Hepatocyte (in vitro differentiated cells): Measurements from ENCODE around the gene SMC2. TPM values are rescaled to one million over a fixed set of nuclear protein-coding genes. Genes with fewer than 3 reads are reported as not detected.
A peak's percentile ranks its signal among the peaks of the same experiment; 100 is the strongest.

ENCODE experiments used
- DNase-seq: peaks from one replicate; pipeline ENCODE4 v3.0.0-alpha.2; 2016; ENCODE audit warnings: low spot score
- H2AFZ ChIP-seq: fragments of 200-600 bp; sonication (generic); 2 replicates; pipeline ENCODE4 v1.6.0; 2016; ENCODE audit warnings: antibody characterized with exemption, mild to moderate bottlenecking
- H3K27ac ChIP-seq: fragments of 200-600 bp; sonication (generic); 2 replicates; pipeline ENCODE4 v1.5.1; 2016; ENCODE audit warnings: mild to moderate bottlenecking
- H3K27me3 ChIP-seq: fragments of 200-600 bp; sonication (generic); 2 replicates; pipeline ENCODE4 v1.6.1; 2016
- H3K36me3 ChIP-seq: fragments of 200-600 bp; sonication (generic); replicated peaks from 2 replicates; pipeline ENCODE4 v1.5.1; 2016; ENCODE audit warnings: low read depth; ENCODE audit not compliant: insufficient read depth
- H3K4me1 ChIP-seq: fragments of 200-600 bp; sonication (generic); 2 replicates; pipeline ENCODE4 v1.5.1; 2016; ENCODE audit warnings: mild to moderate bottlenecking, moderate library complexity; ENCODE audit not compliant: insufficient read depth
- H3K4me2 ChIP-seq: fragments of 200-600 bp; sonication (generic); 2 replicates; pipeline ENCODE4 v1.6.0; 2016
- H3K4me3 ChIP-seq: fragments of 200-600 bp; sonication (generic); 2 replicates; pipeline ENCODE4 v1.5.1; 2016; ENCODE audit warnings: mild to moderate bottlenecking
- H3K79me2 ChIP-seq: fragments of 200-600 bp; sonication (generic); 2 replicates; pipeline ENCODE4 v1.6.0; 2017; ENCODE audit warnings: mild to moderate bottlenecking
- H3K9me2 ChIP-seq: fragments of 200-600 bp; sonication (generic); replicated peaks from 2 replicates; pipeline ENCODE4 v1.6.0; 2017; ENCODE audit warnings: mild to moderate bottlenecking; ENCODE audit not compliant: insufficient read depth
- H3K9me3 ChIP-seq: fragments of 200-600 bp; sonication (generic); 2 replicates; pipeline ENCODE4 v1.5.1; 2016; ENCODE audit warnings: low read depth, mild to moderate bottlenecking
- H4K20me1 ChIP-seq: fragments of 200-600 bp; sonication (generic); 2 replicates; pipeline ENCODE4 v1.6.0; 2016; ENCODE audit warnings: mild to moderate bottlenecking; ENCODE audit not compliant: insufficient read depth, poor library complexity, severe bottlenecking
- EZH2 ChIP-seq: fragments of 200-600 bp; sonication (generic); IDR thresholded peaks from 2 replicates; pipeline ENCODE4 v1.6.1; 2016; ENCODE audit warnings: antibody characterized with exemption, mild to moderate bottlenecking, borderline replicate concordance
- EZH2phosphoT487 ChIP-seq: fragments of 200-600 bp; sonication (generic); IDR thresholded peaks from one replicate; pipeline ENCODE4 v1.6.1; 2018; ENCODE audit warnings: antibody characterized with exemption, mild to moderate bottlenecking, low read depth, moderate library complexity; ENCODE audit not compliant: unreplicated experiment, severe bottlenecking
- WGBS: methylation state at CpG from one replicate; pipeline ENCODE4 v1.1.6; 2016; ENCODE audit warnings: low lambda C conversion rate; ENCODE audit errors: missing lambda C conversion rate; 5-methylcytosine and 5-hydroxymethylcytosine counted together
- polyA plus RNA-seq: library from polyadenylated mRNA; unstranded; fragments of >200 nt; fragmentation: Nextera tagmentation; extraction: Ambion mirVana; gene quantifications from 2 replicates; pipeline ENCODE4 v1.2.1, GENCODE V29; 2016
- total RNA-seq: library from RNA; depleted of rRNA; stranded (reverse); fragments of >200 nt; gene quantifications from 2 replicates; pipeline ENCODE4 v1.2.3, GENCODE V29; 2014
- TF ChIP-seq, protein P1 (sequence below): fragments of 200-600 bp; sonication (generic); IDR thresholded peaks from 2 replicates; pipeline ENCODE4 v1.5.1; 2016; ENCODE audit warnings: antibody characterized with exemption, mild to moderate bottlenecking; ENCODE audit not compliant: poor library complexity

Gene SMC2
- total and polyA plus RNA-seq, 2 experiments from 2014 or later = 11.5 to 11.8 TPM

DNA sequence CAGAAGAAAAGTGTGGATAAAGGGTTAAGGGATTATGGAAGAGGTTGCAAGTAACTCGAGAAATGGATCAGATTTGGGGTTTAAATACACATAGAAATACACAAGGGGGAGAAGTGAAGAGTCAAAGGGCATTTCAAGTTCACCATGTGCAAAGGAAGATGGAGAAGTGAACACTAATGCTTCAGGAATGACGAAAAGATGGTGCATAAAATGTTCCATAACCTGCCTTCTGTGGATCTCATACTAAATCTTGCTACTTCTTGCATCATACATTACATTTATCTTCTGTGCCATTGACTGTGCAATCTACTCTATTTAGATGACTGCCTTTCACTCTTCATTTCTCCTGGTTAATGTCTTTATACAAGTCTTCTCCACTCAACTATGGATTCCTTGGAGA, 5.7 kb upstream of the SMC2 start:
- Histone ChIP-seq H3K36me3 (no peaks in the 10 kb centered on the region), H3K4me3 (no peak overlapping the region), H2AFZ (no peak overlapping the region), H3K9me2 (no peaks in the 10 kb centered on the region), H3K27me3 (no peaks in the 10 kb centered on the region), H3K4me2 (no peak overlapping the region), H3K79me2 (peaks cover 7% of the 10 kb centered on the region), H3K4me1 (peaks cover 9% of the 10 kb centered on the region), H3K27ac (no peak overlapping the region), H4K20me1 (no peaks in the 10 kb centered on the region), H3K9me3 (no peaks in the 10 kb centered on the region)
- no peak for DNase-seq
- 78% methylated on average over 2 of the region's 2 CpGs for WGBS
- TF ChIP-seq EZH2 (no peak), EZH2phosphoT487 (no peak)
- TF ChIP-seq, protein P1, sequence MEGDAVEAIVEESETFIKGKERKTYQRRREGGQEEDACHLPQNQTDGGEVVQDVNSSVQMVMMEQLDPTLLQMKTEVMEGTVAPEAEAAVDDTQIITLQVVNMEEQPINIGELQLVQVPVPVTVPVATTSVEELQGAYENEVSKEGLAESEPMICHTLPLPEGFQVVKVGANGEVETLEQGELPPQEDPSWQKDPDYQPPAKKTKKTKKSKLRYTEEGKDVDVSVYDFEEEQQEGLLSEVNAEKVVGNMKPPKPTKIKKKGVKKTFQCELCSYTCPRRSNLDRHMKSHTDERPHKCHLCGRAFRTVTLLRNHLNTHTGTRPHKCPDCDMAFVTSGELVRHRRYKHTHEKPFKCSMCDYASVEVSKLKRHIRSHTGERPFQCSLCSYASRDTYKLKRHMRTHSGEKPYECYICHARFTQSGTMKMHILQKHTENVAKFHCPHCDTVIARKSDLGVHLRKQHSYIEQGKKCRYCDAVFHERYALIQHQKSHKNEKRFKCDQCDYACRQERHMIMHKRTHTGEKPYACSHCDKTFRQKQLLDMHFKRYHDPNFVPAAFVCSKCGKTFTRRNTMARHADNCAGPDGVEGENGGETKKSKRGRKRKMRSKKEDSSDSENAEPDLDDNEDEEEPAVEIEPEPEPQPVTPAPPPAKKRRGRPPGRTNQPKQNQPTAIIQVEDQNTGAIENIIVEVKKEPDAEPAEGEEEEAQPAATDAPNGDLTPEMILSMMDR = no peak

- Histone ChIP-seq H3K4me3 (no peak overlapping the region), H3K27me3 (no peaks in the 10 kb centered on the region), H2AFZ (no peak overlapping the region), H3K4me2 (no peak overlapping the region), H4K20me1 (no peaks in the 10 kb centered on the region), H3K9me3 (no peaks in the 10 kb centered on the region), H3K4me1 (peaks cover 9% of the 10 kb centered on the region), H3K9me2 (no peaks in the 10 kb centered on the region), H3K79me2 (peaks cover 12% of the 10 kb centered on the region), H3K36me3 (no peaks in the 10 kb centered on the region), H3K27ac (no peak overlapping the region)
- no peak for DNase-seq
- TF ChIP-seq EZH2phosphoT487 (no peak), EZH2 (no peak)
- TF ChIP-seq, protein P1 = no peak
- 88% methylated on average over 2 of the region's 2 CpGs for WGBS
These were observed 3.5 kb upstream of the SMC2 start for GRCh38 chr9:104090578-104090977.

DNA sequence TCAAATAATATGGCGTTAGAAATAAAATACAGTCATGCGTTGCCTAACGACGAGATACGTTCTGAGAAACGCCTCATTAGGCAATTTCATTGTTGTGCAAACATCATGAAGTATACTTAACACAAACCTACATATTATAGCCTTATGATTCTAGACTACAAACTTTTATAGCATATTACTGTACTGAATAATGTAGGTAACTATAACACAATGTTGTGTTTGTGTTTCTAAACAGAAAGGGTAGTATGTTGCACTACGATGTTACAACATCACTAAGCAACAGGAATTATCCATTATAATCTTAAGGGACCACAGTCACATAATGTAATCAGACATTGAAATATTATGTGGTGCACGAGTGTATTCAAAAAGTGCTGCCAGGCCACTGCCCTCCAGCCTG, 3.0 kb upstream of the SMC2 start:
- Histone ChIP-seq H3K4me3 (no peak overlapping the region), H3K79me2 (peaks cover 14% of the 10 kb centered on the region), H2AFZ (no peak overlapping the region), H3K4me2 (no peak overlapping the region), H3K36me3 (no peaks in the 10 kb centered on the region), H3K27me3 (no peaks in the 10 kb centered on the region), H3K9me2 (no peaks in the 10 kb centered on the region), H3K9me3 (no peaks in the 10 kb centered on the region), H4K20me1 (no peaks in the 10 kb centered on the region), H3K27ac (no peak overlapping the region), H3K4me1 (peaks cover 9% of the 10 kb centered on the region)
- TF ChIP-seq EZH2phosphoT487 = no peak
- no peak for TF ChIP-seq EZH2
- TF ChIP-seq, protein P1 = no peak
- no peak for DNase-seq
- 88% methylated on average over 8 of the region's 8 CpGs for WGBS

- no peaks in the 10 kb centered on the region for H4K20me1 ChIP-seq
- peaks cover 14% of the 10 kb centered on the region for H3K79me2 ChIP-seq
- H3K27ac ChIP-seq = peak overlapping the region; percentile 93
- peaks cover 9% of the 10 kb centered on the region for H3K4me1 ChIP-seq
- no peaks in the 10 kb centered on the region for H3K27me3 ChIP-seq
- no peaks in the 10 kb centered on the region for H3K9me2 ChIP-seq
- no peaks in the 10 kb centered on the region for H3K36me3 ChIP-seq
- no peak overlapping the region for H2AFZ ChIP-seq
- no peaks in the 10 kb centered on the region for H3K9me3 ChIP-seq
- DNase-seq = no peak
- TF ChIP-seq EZH2phosphoT487 (no peak), EZH2 (no peak)
- TF ChIP-seq, protein P1 = peak; percentile 2
- H3K4me3 ChIP-seq = no peak overlapping the region
- H3K4me2 ChIP-seq = peak overlapping the region; percentile 84
- WGBS = 86% methylated on average over 4 of the region's 4 CpGs
These were observed 2.4 kb upstream of the SMC2 start for GRCh38 chr9:104091708-104092107.
